Measurements from ENCODE around the gene HHAT.

DNA sequence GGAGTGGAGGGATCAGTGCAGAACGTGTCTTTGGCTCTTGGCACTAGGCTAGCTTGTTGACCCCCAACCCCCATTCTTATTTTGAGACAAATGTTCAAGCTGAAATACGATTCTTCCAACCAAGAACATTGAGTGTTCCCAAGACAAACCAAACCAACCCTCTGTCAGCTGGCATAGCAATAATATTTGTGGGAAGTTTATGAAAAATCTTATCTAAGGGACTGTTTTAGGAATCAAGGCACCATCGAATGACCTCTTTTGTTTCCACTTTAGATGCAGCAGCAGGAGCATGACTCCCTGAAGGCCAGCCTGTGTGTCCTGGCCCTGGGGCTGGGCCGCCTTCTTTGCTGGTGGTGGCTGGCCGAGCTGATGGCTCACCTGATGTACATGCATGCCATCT, 89.2 kb downstream of the HHAT start:
- TF ChIP-seq, protein P1, sequence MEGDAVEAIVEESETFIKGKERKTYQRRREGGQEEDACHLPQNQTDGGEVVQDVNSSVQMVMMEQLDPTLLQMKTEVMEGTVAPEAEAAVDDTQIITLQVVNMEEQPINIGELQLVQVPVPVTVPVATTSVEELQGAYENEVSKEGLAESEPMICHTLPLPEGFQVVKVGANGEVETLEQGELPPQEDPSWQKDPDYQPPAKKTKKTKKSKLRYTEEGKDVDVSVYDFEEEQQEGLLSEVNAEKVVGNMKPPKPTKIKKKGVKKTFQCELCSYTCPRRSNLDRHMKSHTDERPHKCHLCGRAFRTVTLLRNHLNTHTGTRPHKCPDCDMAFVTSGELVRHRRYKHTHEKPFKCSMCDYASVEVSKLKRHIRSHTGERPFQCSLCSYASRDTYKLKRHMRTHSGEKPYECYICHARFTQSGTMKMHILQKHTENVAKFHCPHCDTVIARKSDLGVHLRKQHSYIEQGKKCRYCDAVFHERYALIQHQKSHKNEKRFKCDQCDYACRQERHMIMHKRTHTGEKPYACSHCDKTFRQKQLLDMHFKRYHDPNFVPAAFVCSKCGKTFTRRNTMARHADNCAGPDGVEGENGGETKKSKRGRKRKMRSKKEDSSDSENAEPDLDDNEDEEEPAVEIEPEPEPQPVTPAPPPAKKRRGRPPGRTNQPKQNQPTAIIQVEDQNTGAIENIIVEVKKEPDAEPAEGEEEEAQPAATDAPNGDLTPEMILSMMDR (IDR thresholded peaks at IDR 0.05): no peak
- no peak for TF ChIP-seq POLR2A (IDR thresholded peaks at IDR 0.05)

Measured in esophagus squamous epithelium (tissue), 4 donors.